Chondrocyte (in vitro differentiated cells): Measurements from ENCODE around the gene MUC3A. TPM values are rescaled to one million over a fixed set of nuclear protein-coding genes. Genes with fewer than 3 reads are reported as not detected.

ENCODE experiments used
- DNase-seq: peaks from one replicate; pipeline ENCODE4 v3.0.0; 2021; ENCODE audit warnings: mixed read lengths, low spot score
- H3K27ac Mint-ChIP-seq: one replicate; pipeline ENCODE4 v1.8.0; 2021; ENCODE audit warnings: mild to moderate bottlenecking, moderate library complexity, mixed read lengths; ENCODE audit not compliant: unreplicated experiment
- H3K27me3 Mint-ChIP-seq: 2 replicates; pipeline ENCODE4 v1.8.0; 2021; ENCODE audit warnings: low read depth, mixed read lengths
- H3K36me3 Mint-ChIP-seq: 2 replicates; pipeline ENCODE4 v1.8.0; 2021; ENCODE audit warnings: low read depth, mixed read lengths
- H3K4me1 Mint-ChIP-seq: 2 replicates; pipeline ENCODE4 v1.8.0; 2021; ENCODE audit warnings: low read depth, mild to moderate bottlenecking, mixed read lengths
- H3K4me3 Mint-ChIP-seq: one replicate; pipeline ENCODE4 v1.8.0; 2021; ENCODE audit warnings: mild to moderate bottlenecking, moderate library complexity, mixed read lengths; ENCODE audit not compliant: unreplicated experiment
- H3K9me3 Mint-ChIP-seq: 2 replicates; pipeline ENCODE4 v1.8.0; 2021; ENCODE audit warnings: low read depth, mixed read lengths
- total RNA-seq: library from RNA; stranded (reverse); gene quantifications from 3 replicates; pipeline ENCODE4 v1.2.1, GENCODE V29; 2021
- TF ChIP-seq, protein P1 (sequence below): fragments of 200-600 bp; sonication (generic); IDR thresholded peaks from 2 replicates; pipeline ENCODE4 v1.5.0; 2021; ENCODE audit warnings: antibody characterized with exemption, mild to moderate bottlenecking, moderate library complexity

Gene MUC3A
- total RNA-seq, 1 donor from 2014 or later, result not detected

- Mint-ChIP-seq H3K27ac (no peak overlapping the region), H3K4me1 (no peaks in the 10 kb centered on the region), H3K36me3 (no peaks in the 10 kb centered on the region), H3K9me3 (no peaks in the 10 kb centered on the region), H3K4me3 (no peak overlapping the region), H3K27me3 (peaks cover 14% of the 10 kb centered on the region)
- TF ChIP-seq, protein P1, sequence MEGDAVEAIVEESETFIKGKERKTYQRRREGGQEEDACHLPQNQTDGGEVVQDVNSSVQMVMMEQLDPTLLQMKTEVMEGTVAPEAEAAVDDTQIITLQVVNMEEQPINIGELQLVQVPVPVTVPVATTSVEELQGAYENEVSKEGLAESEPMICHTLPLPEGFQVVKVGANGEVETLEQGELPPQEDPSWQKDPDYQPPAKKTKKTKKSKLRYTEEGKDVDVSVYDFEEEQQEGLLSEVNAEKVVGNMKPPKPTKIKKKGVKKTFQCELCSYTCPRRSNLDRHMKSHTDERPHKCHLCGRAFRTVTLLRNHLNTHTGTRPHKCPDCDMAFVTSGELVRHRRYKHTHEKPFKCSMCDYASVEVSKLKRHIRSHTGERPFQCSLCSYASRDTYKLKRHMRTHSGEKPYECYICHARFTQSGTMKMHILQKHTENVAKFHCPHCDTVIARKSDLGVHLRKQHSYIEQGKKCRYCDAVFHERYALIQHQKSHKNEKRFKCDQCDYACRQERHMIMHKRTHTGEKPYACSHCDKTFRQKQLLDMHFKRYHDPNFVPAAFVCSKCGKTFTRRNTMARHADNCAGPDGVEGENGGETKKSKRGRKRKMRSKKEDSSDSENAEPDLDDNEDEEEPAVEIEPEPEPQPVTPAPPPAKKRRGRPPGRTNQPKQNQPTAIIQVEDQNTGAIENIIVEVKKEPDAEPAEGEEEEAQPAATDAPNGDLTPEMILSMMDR, result no peak
- no peak for DNase-seq
These were observed 1.8 kb downstream of the MUC3A start for GRCh38 chr7:100951172-100951571.

- DNase-seq, result no peak
- Mint-ChIP-seq H3K27me3 (peaks cover 14% of the 10 kb centered on the region), H3K9me3 (no peaks in the 10 kb centered on the region), H3K36me3 (no peaks in the 10 kb centered on the region), H3K4me1 (no peaks in the 10 kb centered on the region), H3K27ac (no peak overlapping the region), H3K4me3 (no peak overlapping the region)
- TF ChIP-seq, protein P1, result no peak
These were observed 2.7 kb downstream of the MUC3A start for GRCh38 chr7:100951888-100952560.

DNA sequence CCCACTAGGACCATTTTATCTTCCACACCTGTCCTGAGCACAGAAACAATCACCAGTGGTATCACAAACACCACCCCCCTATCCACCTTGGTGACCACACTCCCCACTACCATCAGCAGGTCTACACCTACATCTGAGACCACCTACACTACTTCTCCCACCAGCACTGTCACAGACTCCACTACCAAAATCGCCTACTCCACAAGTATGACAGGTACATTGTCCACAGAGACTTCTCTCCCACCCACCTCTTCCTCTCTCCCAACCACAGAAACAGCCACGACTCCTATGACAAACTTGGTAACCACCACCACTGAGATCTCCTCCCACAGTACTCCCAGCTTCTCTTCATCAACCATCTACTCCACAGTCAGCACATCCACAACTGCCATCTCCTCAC is 3.3 kb downstream of the MUC3A start:
- no peak overlapping the region for H3K4me3 Mint-ChIP-seq
- peaks cover 14% of the 10 kb centered on the region for H3K27me3 Mint-ChIP-seq

GRCh38 chr7:100957832-100958421 is 8.6 kb downstream of the MUC3A start:
- Mint-ChIP-seq H3K36me3 (no peaks in the 10 kb centered on the region), H3K4me3 (no peak overlapping the region), H3K27me3 (peaks cover 5% of the 10 kb centered on the region), H3K27ac (no peak overlapping the region), H3K4me1 (no peaks in the 10 kb centered on the region), H3K9me3 (no peaks in the 10 kb centered on the region)
- TF ChIP-seq, protein P1, result no peak
- DNase-seq, result no peak

More for the DNA sequence above, 3.3 kb downstream of the MUC3A start:
- TF ChIP-seq, protein P1, result no peak
- H3K4me1 Mint-ChIP-seq, result no peaks in the 10 kb centered on the region
- no peak for DNase-seq
- H3K27ac Mint-ChIP-seq, result no peak overlapping the region
- no peaks in the 10 kb centered on the region for H3K9me3 Mint-ChIP-seq
- no peaks in the 10 kb centered on the region for H3K36me3 Mint-ChIP-seq

GRCh38 chr7:100959894-100960293 is 10.6 kb downstream of the MUC3A start:
- no peak overlapping the region for H3K27ac Mint-ChIP-seq
- H3K27me3 Mint-ChIP-seq, result peaks cover 16% of the 10 kb centered on the region
- H3K9me3 Mint-ChIP-seq, result no peaks in the 10 kb centered on the region
- no peak for DNase-seq
- no peaks in the 10 kb centered on the region for H3K36me3 Mint-ChIP-seq
- no peaks in the 10 kb centered on the region for H3K4me1 Mint-ChIP-seq
- TF ChIP-seq, protein P1, result no peak
- no peak overlapping the region for H3K4me3 Mint-ChIP-seq
